ENCODE results near the gene PLAU.

GRCh38 chr10:73897693-73898092 lies 13.2 kb upstream of the PLAU start:
- TF ChIP-seq CTCF (conservative IDR thresholded peaks at IDR 0.05; ENCODE audit: low read depth, low read length) (no peak), EZH2phosphoT487 (IDR thresholded peaks at IDR 0.05; ENCODE audit: borderline replicate concordance, low read length) (no peak), EZH2 (IDR thresholded peaks at IDR 0.05; ENCODE audit: low read length, unreplicated experiment) (no peak)
